Heart left ventricle (tissue), 13 donors: ENCODE results near the gene UGT1A5.

Experiments
- POLR2A ChIP-seq, 2 donors: fragments of 450-650 bp; IDR thresholded peaks; one replicate each; pipeline ENCODE4 v1.6.1; 2017; ENCODE audit warnings: antibody characterized with exemption in 2 of 2, mild to moderate bottlenecking in 2 of 2, moderate library complexity in 2 of 2
- TF ChIP-seq, protein P1 (sequence below), 12 donors: fragments of 200-600 bp; sonication (generic) in 4 of 12; IDR thresholded peaks; one replicate each; pipeline versions ENCODE4 v1.5.0 to v1.8.0; 2018 to 2022; ENCODE audit warnings: antibody characterized with exemption in 12 of 12, mild to moderate bottlenecking in 5 of 12
- donor health status: ischemic (EF 13 %, LVEDD 7.1; RV severe dilation, severe dysfunction).
- donor health status: DM: no; HTN: yes; CAD: no.
- donor health status: DM: no; HTN: no; CAD: no.
- donor health status: ischemic (EF 25% LVEDD 6.9; RV normal size, moderate dysfunction).
- donor health status: ischemic (EF 25% LVEDD 5.7; RV mildly dilated, moderate dysfunction).
- donor health status: ischemic (EF 35%, LVEDD 5.7; RV mildly dilated, moderate dysfunction).
- donor health status: nonischemic (EF 11% LVEDD 7.7; RV severe dilation, severe dysfunction).
- donor health status: DM: yes; HTN: yes; CAD: no.
- donor health status: PGD.
- donor health status: ischemic (EF 29% LVEDD 5.4; RV normal size, mild dysfunction).
- donor health status: nonischemic (EF 23%, LVEDD 6.1; RV moderate dilation, normal function).

- no peak for TF ChIP-seq POLR2A (IDR thresholded peaks at IDR 0.05)
- TF ChIP-seq, protein P1, sequence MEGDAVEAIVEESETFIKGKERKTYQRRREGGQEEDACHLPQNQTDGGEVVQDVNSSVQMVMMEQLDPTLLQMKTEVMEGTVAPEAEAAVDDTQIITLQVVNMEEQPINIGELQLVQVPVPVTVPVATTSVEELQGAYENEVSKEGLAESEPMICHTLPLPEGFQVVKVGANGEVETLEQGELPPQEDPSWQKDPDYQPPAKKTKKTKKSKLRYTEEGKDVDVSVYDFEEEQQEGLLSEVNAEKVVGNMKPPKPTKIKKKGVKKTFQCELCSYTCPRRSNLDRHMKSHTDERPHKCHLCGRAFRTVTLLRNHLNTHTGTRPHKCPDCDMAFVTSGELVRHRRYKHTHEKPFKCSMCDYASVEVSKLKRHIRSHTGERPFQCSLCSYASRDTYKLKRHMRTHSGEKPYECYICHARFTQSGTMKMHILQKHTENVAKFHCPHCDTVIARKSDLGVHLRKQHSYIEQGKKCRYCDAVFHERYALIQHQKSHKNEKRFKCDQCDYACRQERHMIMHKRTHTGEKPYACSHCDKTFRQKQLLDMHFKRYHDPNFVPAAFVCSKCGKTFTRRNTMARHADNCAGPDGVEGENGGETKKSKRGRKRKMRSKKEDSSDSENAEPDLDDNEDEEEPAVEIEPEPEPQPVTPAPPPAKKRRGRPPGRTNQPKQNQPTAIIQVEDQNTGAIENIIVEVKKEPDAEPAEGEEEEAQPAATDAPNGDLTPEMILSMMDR (IDR thresholded peaks at IDR 0.05) = no peak
Observed at GRCh38 chr2:233779722-233780121, 67.0 kb downstream of the UGT1A5 start.
